ENCODE measurements around the gene GYG1.

GYG1 gene

GRCh38 chr3:149018247-149018646, 26.9 kb downstream of the GYG1 start:
- TF ChIP-seq CTCF (conservative IDR thresholded peaks at IDR 0.05; ENCODE audit: low read length): no peak
- no peak overlapping the region for H3K4me3 ChIP-seq (ENCODE audit: low read length)
- peak; percentile 60 for DNase-seq (ENCODE audit: low read depth)

GRCh38 chr3:149019580-149019979, 28.2 kb downstream of the GYG1 start:
- no peak for DNase-seq (ENCODE audit: low read depth)
- TF ChIP-seq CTCF (conservative IDR thresholded peaks at IDR 0.05; ENCODE audit: low read length): no peak
- H3K4me3 ChIP-seq (ENCODE audit: low read length): no peak overlapping the region

GRCh38 chr3:149020196-149020838, 29.0 kb downstream of the GYG1 start:
- no peak overlapping the region for H3K4me3 ChIP-seq (ENCODE audit: low read length)
- peak; percentile 30 for DNase-seq (ENCODE audit: low read depth)
- TF ChIP-seq CTCF (conservative IDR thresholded peaks at IDR 0.05; ENCODE audit: low read length): no peak

- H3K4me3 ChIP-seq (ENCODE audit: low read length): no peak overlapping the region
- no peak for TF ChIP-seq CTCF (conservative IDR thresholded peaks at IDR 0.05; ENCODE audit: low read length)
- no peak for DNase-seq (ENCODE audit: low read depth)
These were observed 29.5 kb downstream of the GYG1 start for GRCh38 chr3:149020839-149021252.

GRCh38 chr3:149021830-149022229, 30.5 kb downstream of the GYG1 start:
- TF ChIP-seq CTCF (conservative IDR thresholded peaks at IDR 0.05; ENCODE audit: low read length): no peak
- no peak for DNase-seq (ENCODE audit: low read depth)
- no peak overlapping the region for H3K4me3 ChIP-seq (ENCODE audit: low read length)

- H3K4me3 ChIP-seq (ENCODE audit: low read length): no peak overlapping the region
- TF ChIP-seq CTCF (conservative IDR thresholded peaks at IDR 0.05; ENCODE audit: low read length): no peak
- no peak for DNase-seq (ENCODE audit: low read depth)
These were observed 32.6 kb downstream of the GYG1 start for GRCh38 chr3:149023951-149024350.

GRCh38 chr3:149026718-149027117, 35.4 kb downstream of the GYG1 start:
- TF ChIP-seq CTCF (conservative IDR thresholded peaks at IDR 0.05; ENCODE audit: low read length): no peak
- no peak for DNase-seq (ENCODE audit: low read depth)
- H3K4me3 ChIP-seq (ENCODE audit: low read length): no peak overlapping the region
